Stimulated activated CD4-positive, alpha-beta T cell treated with anti-CD3 and anti-CD28 coated beads, Interleukin-2, amount 100 ng/mL, for 4 hours (primary cell): ENCODE data around the gene RBX1.
"Not testable (repeated sequence)": the region's sequence is repeated elsewhere in the genome, so short reads cannot be mapped to it uniquely, and the experiment has no call there.

Experiments
- DNase-seq: peaks from one replicate; pipeline ENCODE4 v3.0.0-alpha.2; 2020; ENCODE audit warnings: low read depth

Gene RBX1

DNA sequence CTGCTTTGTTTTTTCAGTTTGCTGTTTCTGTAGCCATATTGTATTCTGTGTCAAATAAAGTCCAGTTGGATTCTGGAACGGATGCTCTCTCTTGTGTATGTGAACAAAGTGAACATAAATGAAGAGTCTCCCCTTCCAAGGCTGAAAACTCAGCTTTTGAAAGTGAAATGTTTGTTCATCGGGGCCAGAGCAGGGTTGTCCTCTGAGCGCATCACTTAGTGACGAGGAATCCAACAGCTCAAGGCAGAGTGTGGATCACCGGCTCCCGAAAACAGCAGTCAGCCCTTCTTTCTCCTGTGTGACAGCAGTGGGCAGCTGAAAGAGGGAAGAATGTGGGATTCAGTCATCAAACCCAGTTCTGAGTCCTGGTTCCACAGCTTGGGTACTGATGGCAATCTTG, 21.4 kb downstream of the RBX1 start:
- no peak for DNase-seq

- DNase-seq, result no peak
These were observed 22.0 kb downstream of the RBX1 start for GRCh38 chr22:40973144-40973543.

DNA sequence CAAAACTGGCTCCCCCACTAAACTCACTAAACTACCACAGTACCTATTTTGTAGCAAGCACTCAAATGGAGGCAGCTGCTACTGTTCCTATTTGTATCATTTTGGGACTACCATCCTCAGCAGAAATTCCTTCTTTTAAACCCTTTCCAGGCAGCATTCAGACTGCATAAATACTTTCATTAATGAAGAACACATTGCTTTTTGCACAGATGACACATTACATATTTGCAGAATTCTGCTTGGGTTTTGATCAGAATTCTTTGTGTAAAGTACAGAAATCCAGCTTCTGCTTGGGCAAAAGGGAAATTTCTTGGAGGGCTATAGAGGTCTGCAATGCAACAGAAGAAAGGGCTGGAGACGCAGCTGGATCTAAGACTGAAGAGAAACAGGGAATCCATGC, 24.2 kb downstream of the RBX1 start:
- DNase-seq, result no peak

DNA sequence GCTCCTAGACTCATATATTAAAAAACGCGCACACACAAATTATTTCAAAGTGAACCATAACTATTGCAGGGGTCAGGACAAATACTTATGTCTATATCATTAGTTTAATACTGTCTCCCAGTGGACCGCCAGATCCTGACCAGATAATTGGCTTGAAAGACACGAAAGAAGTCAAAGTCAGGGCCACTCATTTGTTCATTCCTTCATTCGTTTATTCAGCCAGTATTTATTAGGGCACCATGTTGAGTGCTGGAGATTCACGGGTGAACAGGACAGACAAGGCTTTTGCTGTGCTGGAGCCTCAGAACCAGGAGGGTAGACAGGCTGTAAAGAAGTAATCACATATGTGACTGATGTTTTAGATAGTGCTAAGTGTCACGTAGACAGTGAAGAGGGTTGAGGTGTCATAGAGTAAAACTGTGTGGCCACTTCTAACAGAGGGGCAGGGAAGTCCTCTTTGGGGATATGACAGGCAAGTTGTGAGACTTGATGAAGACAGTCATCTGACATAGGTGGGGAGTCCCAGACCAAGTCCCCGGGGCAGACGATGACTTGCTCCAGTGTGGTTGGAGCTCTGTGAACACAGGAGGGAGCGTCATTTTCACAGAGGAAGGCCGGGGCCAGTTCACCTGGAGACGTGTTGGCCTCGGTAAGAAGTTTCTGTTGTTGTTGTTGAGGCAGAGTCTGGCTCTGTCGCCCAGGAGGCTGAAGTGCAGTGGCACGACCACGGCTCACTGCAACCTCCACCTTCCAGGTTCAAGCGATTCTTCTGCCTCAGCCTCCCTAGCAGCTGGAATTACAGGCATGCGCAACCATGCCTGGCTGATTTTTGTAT, 25.9 kb downstream of the RBX1 start:
- DNase-seq, result no peak

- no peak for DNase-seq
These were observed 28.0 kb downstream of the RBX1 start for GRCh38 chr22:40979198-40979597.

DNA sequence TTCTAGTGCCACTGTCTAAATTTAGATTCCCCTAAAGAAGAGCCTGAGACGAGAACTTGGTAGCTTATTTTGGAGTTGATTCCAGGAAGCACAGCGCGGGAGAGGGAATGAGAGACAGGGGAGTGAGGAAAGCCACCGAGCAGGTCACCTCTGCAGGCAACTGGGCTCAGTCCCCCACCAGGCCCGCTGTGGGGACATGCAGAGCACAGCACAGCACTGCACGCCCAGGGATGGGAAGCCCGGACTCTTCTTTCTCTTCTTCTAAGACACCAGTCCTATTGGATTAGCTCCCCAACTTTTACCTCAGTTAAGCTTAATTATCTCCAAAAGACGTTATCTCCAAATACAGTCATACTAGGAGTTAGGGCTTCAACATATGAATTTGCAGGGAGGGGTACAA, 28.7 kb downstream of the RBX1 start:
- no peak for DNase-seq

DNA sequence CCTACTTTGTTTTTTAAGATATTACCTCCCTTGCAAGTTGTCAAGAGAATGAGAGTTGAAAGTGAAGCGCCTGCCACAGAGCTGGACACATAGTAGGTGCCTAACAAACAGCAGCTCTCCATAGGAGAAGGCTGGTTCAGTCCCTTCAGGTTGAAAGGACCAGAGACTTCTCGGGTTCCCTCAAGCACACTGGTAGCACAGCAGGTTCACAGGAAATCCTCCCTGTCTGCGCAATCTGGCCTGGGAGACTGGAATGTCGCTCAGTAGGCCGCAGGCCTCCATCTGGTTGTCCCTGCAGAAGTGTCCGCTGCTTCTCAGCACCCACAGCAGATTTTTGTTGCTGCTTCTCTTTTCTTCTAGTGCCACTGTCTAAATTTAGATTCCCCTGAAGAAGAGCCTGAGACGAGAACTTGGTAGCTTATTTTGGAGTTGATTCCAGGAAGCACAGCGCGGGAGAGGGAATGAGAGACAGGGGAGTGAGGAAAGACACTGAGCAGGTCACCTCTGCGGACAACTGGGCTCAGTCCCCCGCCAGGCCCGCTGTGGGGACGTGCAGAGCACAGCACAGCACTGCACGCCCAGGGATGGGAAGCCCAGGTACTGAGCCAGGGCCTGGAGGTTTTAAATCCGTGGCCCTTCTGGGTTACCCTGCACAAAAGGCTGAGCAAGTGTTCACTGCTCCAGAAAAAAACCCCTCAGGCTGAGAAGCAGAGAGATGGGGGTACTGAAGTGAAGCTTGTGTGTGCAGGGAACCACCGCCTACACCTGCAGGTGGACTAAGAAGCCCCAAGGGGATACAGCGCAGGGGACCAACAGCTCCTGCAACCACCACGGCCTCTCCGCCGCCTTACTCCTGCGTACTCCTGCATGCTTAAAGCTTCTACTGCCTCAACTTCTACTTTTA, 31.6 kb downstream of the RBX1 start:
- DNase-seq, result no peak

DNA sequence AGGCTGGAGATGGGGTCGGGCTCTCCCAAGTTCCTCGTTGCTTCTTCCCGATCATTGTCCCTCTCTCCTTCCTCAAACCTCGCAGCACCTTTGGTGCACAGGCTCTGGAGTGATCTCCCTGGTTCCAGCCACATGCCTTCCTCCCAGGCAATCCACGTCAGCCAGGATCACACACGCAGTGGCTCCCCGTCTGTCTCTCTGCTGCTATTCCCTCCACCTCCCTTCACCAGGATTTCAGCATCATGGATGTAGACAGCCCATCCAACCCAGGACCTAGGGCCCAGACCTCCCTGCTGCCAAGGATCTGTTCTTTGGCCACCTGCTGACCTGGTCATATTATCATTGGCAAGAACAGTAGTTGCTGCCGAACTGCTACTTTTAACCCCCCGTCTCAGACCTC, 40.1 kb downstream of the RBX1 start:
- DNase-seq, result no peak

- no peak for DNase-seq
These were observed 44.6 kb downstream of the RBX1 start for GRCh38 chr22:40995821-40996220.

GRCh38 chr22:40997520-40997919, 46.3 kb downstream of the RBX1 start:
- DNase-seq, result no peak

DNA sequence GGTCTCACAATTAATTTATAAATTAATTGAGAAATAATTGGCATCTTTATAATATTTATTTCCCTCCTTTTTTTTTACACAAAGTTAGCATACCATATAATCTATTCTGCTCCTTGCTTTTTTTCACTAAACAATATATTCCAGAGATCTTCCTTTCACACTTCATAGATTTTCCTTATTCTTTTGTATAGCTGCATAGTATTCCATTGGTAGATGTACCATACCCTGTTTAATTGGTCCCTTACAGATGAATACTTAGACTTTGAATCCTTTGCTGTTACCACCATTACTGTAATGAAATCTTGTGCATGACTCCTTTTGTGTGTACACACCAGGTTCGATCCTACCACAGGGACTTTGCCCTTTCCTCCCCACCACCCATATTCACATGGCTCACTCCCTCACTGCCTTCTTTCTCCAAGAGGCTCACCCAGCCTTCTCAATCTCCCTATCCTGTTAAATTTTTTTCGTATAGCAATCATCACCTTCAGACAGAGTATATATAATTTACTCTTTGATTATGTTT, 48.9 kb downstream of the RBX1 start:
- DNase-seq, result no peak

GRCh38 chr22:41000941-41001721, 50.0 kb downstream of the RBX1 start:
- DNase-seq, result no peak

DNA sequence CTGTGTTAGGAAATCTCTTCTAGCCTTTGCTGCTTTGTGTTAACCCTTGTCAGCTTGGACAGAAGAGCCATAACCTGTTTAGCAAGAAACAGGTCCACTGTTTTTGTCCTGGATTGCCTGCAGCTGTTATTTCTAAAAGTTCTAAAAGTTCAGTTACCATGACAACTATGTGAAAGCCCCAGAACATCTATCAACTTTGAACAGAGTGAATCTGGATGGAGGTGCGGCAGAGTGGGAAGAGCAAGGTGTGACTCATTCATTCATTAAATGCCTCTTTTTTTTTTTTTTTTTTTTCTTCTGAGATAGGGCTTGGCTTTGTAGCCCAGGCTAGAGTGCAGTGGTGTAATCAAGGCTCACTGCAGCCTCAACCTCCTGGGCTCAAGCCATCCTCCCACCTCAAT, 50.5 kb downstream of the RBX1 start:
- DNase-seq, result no peak

DNA sequence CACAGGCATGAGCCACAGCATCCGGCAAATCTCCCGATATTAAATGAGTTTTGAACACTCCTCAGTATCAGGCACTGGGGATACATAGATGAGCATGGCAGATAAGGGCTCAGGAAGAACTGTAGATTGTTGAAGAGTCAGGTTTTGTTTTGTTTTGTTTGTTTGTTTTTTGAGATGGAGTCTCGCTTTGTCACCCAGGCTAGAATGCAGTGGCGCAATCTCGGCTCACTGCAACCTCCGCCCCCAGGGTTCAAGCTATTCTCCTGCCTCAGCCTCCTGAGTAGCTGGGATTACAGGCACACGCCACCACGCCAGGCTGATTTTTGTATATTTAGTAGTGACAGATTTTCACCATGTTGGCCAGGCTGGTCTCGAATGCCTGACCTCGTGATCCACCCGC, 51.2 kb downstream of the RBX1 start:
- not testable (repeated sequence) for DNase-seq

DNA sequence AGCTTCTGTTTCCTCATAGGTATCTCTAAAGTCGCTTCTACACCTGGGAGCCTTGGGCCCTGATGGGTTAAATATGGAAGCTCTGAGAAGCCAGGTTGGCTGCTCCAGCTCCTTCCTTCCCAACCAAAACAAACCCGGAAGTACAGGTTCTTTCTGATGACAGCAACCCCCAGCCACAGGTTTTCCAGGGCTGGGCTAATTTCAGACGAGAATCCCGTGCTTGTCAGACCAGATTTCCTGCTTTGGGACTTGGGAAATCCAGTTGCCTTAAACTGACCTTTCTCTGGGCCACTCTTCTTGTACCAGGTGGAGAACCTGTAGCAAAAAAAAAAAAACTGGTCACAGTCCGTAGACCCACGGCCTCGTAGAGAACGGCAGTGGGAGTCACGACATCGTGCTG, 51.9 kb downstream of the RBX1 start:
- no peak for DNase-seq

- DNase-seq, result no peak
These were observed 52.8 kb downstream of the RBX1 start for GRCh38 chr22:41003976-41004375.

- DNase-seq, result no peak
These were observed 58.2 kb downstream of the RBX1 start for GRCh38 chr22:41009222-41009948.

GRCh38 chr22:41015003-41015402, 63.8 kb downstream of the RBX1 start:
- DNase-seq, result no peak

DNA sequence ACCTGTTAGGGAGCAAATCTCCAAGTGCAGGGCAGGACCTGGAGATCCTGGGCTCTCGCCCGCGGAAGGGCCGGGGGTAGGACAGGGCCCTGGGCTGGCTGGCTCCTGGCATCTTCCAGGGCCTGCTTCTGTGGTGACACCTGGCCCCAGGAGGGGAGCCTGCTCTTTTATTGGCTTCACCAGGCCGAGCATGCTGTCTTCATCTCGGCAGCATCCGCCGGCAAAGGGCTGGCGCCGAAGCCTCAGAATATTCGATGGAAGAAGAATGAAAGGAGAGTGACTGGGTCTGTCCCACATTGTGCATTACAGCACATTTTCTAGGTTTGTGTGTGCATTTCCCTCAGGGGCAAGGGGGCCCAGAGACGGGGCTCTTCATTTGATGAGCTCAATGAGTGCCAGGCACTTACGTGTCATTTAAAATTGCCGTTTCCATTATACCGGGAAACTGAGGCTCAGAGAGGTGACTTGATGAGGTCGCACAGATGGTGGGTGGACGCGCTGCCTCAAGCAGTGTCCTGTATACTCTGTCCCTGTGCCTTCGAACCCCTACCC, 70.0 kb downstream of the RBX1 start:
- DNase-seq, result no peak

GRCh38 chr22:41021613-41022454, 70.7 kb downstream of the RBX1 start:
- peak; percentile 20 for DNase-seq
